ENCODE data around the gene KIR3DL1.
"Not testable (repeated sequence)": the region's sequence is repeated elsewhere in the genome, so short reads cannot be mapped to it uniquely, and the experiment has no call there.

GRCh38 chr19:54863459-54863858, 47.2 kb downstream of the KIR3DL1 start:
- TF ChIP-seq CTCF (conservative IDR thresholded peaks at IDR 0.05; ENCODE audit: low read depth in 2 of 2); EZH2phosphoT487 (IDR thresholded peaks at IDR 0.05; ENCODE audit: unreplicated experiment); EZH2 (IDR thresholded peaks at IDR 0.05; ENCODE audit: low read depth, unreplicated experiment); CREB1 (CRISPR knock-in tag; IDR thresholded peaks at IDR 0.05; ENCODE audit: low read depth); ETS1 (IDR thresholded peaks at IDR 0.05); POLR2AphosphoS5 (IDR thresholded peaks at IDR 0.05; ENCODE audit: low read depth); NANOG (IDR thresholded peaks at IDR 0.05; ENCODE audit: borderline replicate concordance): not testable (repeated sequence)
